ENCODE measurements around the gene EN1.

Gene EN1

DNA sequence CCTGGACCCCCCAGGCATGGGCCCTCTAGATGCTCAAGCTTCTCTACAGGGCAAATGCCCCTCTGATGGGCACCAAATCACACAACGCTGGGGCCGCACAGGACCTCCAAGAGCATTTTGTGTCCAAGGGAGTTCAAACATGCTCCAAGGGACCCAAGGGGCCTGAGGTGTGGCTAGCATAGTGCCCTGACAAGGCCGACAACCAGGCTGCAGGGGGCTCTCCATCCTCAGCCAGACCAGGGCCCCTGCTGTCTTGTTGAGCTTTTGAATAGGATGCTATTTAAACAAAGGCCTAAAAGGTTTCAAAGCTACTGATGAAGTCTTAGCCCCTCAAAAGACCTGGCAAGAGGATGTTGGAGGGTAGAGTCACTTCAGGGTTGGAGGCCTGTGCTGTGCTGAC is 33.1 kb downstream of the EN1 start:
- DNase-seq (ENCODE audit: low read depth in 1 of 2, low spot score in 1 of 2) = no peak
- Histone ChIP-seq H3K27me3 (ENCODE audit: insufficient read depth, poor library complexity, severe bottlenecking) (peaks cover 15% of the 10 kb centered on the region), H3K27ac (replicated peaks) (no peak overlapping the region), H3K4me3 (replicated peaks; ENCODE audit: insufficient read depth, low read length) (no peak overlapping the region)
- TF ChIP-seq, protein P1, sequence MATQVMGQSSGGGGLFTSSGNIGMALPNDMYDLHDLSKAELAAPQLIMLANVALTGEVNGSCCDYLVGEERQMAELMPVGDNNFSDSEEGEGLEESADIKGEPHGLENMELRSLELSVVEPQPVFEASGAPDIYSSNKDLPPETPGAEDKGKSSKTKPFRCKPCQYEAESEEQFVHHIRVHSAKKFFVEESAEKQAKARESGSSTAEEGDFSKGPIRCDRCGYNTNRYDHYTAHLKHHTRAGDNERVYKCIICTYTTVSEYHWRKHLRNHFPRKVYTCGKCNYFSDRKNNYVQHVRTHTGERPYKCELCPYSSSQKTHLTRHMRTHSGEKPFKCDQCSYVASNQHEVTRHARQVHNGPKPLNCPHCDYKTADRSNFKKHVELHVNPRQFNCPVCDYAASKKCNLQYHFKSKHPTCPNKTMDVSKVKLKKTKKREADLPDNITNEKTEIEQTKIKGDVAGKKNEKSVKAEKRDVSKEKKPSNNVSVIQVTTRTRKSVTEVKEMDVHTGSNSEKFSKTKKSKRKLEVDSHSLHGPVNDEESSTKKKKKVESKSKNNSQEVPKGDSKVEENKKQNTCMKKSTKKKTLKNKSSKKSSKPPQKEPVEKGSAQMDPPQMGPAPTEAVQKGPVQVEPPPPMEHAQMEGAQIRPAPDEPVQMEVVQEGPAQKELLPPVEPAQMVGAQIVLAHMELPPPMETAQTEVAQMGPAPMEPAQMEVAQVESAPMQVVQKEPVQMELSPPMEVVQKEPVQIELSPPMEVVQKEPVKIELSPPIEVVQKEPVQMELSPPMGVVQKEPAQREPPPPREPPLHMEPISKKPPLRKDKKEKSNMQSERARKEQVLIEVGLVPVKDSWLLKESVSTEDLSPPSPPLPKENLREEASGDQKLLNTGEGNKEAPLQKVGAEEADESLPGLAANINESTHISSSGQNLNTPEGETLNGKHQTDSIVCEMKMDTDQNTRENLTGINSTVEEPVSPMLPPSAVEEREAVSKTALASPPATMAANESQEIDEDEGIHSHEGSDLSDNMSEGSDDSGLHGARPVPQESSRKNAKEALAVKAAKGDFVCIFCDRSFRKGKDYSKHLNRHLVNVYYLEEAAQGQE (IDR thresholded peaks at IDR 0.05; ENCODE audit: insufficient replicate concordance, low read depth) = no peak
- TF ChIP-seq POLR2AphosphoS5 (IDR thresholded peaks at IDR 0.05; ENCODE audit: low read depth) (no peak), SPI1 (IDR thresholded peaks at IDR 0.05; ENCODE audit: borderline replicate concordance, low read depth) (no peak), GABPA (IDR thresholded peaks at IDR 0.05; ENCODE audit: low read depth) (no peak)
- TF ChIP-seq, protein P2, sequence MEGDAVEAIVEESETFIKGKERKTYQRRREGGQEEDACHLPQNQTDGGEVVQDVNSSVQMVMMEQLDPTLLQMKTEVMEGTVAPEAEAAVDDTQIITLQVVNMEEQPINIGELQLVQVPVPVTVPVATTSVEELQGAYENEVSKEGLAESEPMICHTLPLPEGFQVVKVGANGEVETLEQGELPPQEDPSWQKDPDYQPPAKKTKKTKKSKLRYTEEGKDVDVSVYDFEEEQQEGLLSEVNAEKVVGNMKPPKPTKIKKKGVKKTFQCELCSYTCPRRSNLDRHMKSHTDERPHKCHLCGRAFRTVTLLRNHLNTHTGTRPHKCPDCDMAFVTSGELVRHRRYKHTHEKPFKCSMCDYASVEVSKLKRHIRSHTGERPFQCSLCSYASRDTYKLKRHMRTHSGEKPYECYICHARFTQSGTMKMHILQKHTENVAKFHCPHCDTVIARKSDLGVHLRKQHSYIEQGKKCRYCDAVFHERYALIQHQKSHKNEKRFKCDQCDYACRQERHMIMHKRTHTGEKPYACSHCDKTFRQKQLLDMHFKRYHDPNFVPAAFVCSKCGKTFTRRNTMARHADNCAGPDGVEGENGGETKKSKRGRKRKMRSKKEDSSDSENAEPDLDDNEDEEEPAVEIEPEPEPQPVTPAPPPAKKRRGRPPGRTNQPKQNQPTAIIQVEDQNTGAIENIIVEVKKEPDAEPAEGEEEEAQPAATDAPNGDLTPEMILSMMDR (IDR thresholded peaks at IDR 0.05; ENCODE audit: insufficient read depth, low read length) = no peak

DNA sequence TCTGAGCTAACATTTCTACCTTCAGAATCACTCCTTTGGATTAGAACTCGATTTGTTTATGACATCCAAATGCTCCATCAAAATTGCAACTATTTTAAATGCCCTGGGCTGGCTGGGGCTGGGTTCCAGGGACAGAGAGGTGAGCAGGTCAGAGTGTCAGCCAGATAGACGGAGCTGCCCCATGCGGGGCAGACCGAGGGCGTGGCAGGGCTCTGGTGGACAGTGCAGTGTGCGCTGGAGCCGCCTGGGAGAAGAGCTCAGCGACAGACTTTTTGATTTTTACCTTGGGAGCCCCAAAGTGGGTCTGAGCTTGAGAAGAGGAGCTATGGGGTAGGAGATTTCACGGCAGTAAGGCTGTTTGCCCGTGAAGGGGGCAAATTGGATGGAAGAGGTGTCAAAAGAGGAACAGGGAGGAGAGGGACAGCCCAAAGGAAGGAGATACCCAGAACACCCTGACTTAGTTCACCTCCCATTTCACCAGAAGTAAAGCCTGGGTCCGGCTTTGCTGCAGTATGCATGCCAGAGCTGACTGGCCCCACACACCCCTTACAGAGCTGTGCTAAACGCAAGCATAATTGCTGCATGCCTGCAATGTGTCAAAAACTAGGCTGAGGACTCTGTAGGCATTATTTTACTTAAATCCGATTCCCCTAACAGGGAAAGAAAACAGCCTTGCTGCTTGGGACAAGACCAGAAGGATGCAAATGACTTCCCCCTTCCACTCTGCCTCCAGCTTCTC is 33.7 kb downstream of the EN1 start:
- Histone ChIP-seq H3K27ac (replicated peaks) (no peak overlapping the region), H3K27me3 (ENCODE audit: insufficient read depth, poor library complexity, severe bottlenecking) (peaks cover 14% of the 10 kb centered on the region)

DNA sequence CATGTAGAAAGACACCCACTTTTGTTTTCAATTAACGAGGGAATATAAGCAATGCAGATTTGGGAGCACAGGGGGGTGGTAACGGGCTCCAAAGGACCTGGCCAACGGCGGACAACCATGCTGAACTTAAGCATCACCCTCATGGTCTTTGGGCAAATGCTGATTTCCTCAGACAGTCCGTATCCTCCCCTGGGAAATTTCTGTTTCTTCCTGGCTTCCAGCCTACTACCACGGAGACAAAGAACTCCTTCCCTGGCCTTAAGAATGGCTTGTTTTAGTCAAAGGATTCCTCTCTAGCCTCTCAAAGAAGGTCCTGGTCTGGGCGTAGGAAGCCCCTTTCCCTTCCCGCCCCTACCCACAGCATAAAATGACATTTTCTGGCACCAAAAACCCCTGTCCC is 34.3 kb downstream of the EN1 start:
- DNase-seq (ENCODE audit: low read depth in 1 of 2, low spot score in 1 of 2) = no peak
- TF ChIP-seq GABPA (IDR thresholded peaks at IDR 0.05; ENCODE audit: low read depth) (no peak), SPI1 (IDR thresholded peaks at IDR 0.05; ENCODE audit: borderline replicate concordance, low read depth) (no peak), POLR2AphosphoS5 (IDR thresholded peaks at IDR 0.05; ENCODE audit: low read depth) (no peak)
- TF ChIP-seq, protein P1 (IDR thresholded peaks at IDR 0.05; ENCODE audit: insufficient replicate concordance, low read depth) = no peak

More for the DNA sequence above, 33.7 kb downstream of the EN1 start:
- TF ChIP-seq SPI1 (IDR thresholded peaks at IDR 0.05; ENCODE audit: borderline replicate concordance, low read depth) (no peak), GABPA (IDR thresholded peaks at IDR 0.05; ENCODE audit: low read depth) (no peak), POLR2AphosphoS5 (IDR thresholded peaks at IDR 0.05; ENCODE audit: low read depth) (no peak)
- TF ChIP-seq, protein P1 (IDR thresholded peaks at IDR 0.05; ENCODE audit: insufficient replicate concordance, low read depth) = no peak
- TF ChIP-seq, protein P2 (IDR thresholded peaks at IDR 0.05; ENCODE audit: insufficient read depth, low read length) = no peak
- no peak for DNase-seq (ENCODE audit: low read depth in 1 of 2, low spot score in 1 of 2)
- no peak overlapping the region for H3K4me3 ChIP-seq (replicated peaks; ENCODE audit: insufficient read depth, low read length)

More for the DNA sequence above, 34.3 kb downstream of the EN1 start:
- Histone ChIP-seq H3K27ac (replicated peaks) (no peak overlapping the region), H3K4me3 (replicated peaks; ENCODE audit: insufficient read depth, low read length) (no peak overlapping the region), H3K27me3 (ENCODE audit: insufficient read depth, poor library complexity, severe bottlenecking) (peaks cover 18% of the 10 kb centered on the region)

Data from HL-60 (cell line).